NCI-H345 (cell line): ENCODE results near the gene PHLDB1.
"Not testable (repeated sequence)": the region's sequence is repeated elsewhere in the genome, so short reads cannot be mapped to it uniquely, and the experiment has no call there.

ENCODE experiments used
- DNase-seq: peaks from one replicate; lab custom pipeline; 2025; lab: John Stamatoyannopoulos, UW

The PHLDB1 gene

GRCh38 chr11:118658429-118659313, 51.3 kb downstream of the PHLDB1 start:
- DNase-seq, result peak; percentile 3

- DNase-seq, result peak; percentile 88
Measured at GRCh38 chr11:118659314-118659952, 52.0 kb downstream of the PHLDB1 start.

- DNase-seq, result no peak
Measured at GRCh38 chr11:118659953-118660680, 52.7 kb downstream of the PHLDB1 start.

- peak; percentile 21 for DNase-seq
Measured at GRCh38 chr11:118660681-118661424, 53.4 kb downstream of the PHLDB1 start.

- DNase-seq, result no peak
Measured at GRCh38 chr11:118661425-118662301, 54.2 kb downstream of the PHLDB1 start.

- DNase-seq, result no peak
Measured at GRCh38 chr11:118662401-118663271, 55.2 kb downstream of the PHLDB1 start.

GRCh38 chr11:118663381-118663780, 56.0 kb downstream of the PHLDB1 start:
- DNase-seq, result no peak

GRCh38 chr11:118663902-118664301, 56.5 kb downstream of the PHLDB1 start:
- no peak for DNase-seq

GRCh38 chr11:118666371-118666770, 59.0 kb downstream of the PHLDB1 start:
- DNase-seq, result no peak

- no peak for DNase-seq
Measured at GRCh38 chr11:118670063-118670462, 62.6 kb downstream of the PHLDB1 start.

GRCh38 chr11:118671254-118671653, 63.8 kb downstream of the PHLDB1 start:
- no peak for DNase-seq

- DNase-seq, result no peak
Measured at GRCh38 chr11:118672846-118673245, 65.4 kb downstream of the PHLDB1 start.

GRCh38 chr11:118673361-118674081, 66.1 kb downstream of the PHLDB1 start:
- no peak for DNase-seq

GRCh38 chr11:118674082-118674435, 66.6 kb downstream of the PHLDB1 start:
- no peak for DNase-seq

- DNase-seq, result no peak
Measured at GRCh38 chr11:118677977-118678376, 70.6 kb downstream of the PHLDB1 start.

GRCh38 chr11:118678908-118679307, 71.5 kb downstream of the PHLDB1 start:
- DNase-seq, result not testable (repeated sequence)

GRCh38 chr11:118679483-118679882, 72.1 kb downstream of the PHLDB1 start, which contains the start of gene TREH:
Gene TREH, minus strand, starts transcription at chr11:118679650. Its CDS starts 23 bp downstream, at chr11:118679627.
- no peak for DNase-seq

- DNase-seq, result no peak
Measured at GRCh38 chr11:118682372-118682771, 75.0 kb downstream of the PHLDB1 start.

GRCh38 chr11:118682939-118683338, 75.5 kb downstream of the PHLDB1 start:
- DNase-seq, result not testable (repeated sequence)
